ENCODE data around the gene ZNF561.

ZNF561 gene

DNA sequence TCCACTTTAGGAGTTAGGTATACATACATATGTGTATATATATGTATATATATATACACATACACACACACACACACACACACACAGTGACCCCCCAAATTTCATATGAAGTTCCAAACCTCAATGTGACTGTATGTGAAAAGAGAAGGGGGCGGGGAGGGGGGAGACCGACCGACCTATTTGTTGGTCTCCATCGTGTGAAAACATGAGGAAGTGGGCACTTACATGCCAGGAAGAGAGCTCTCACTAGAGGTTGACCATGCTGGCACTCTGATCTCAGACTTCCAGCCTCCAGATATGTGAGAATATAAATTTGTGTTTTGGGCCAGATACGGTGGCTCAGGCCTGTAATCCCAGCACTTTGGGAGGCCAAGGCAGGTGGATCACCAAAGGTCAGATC lies 29.3 kb upstream of the ZNF561 start:
- H3K9me3 ChIP-seq (ENCODE audit: control insufficient read depth, low read length): no peaks in the 10 kb centered on the region
- H3K9ac ChIP-seq: no peak overlapping the region
- H2AFZ ChIP-seq: no peak overlapping the region
- no peaks in the 10 kb centered on the region for H3K4me1 ChIP-seq
- TF ChIP-seq, protein P1, sequence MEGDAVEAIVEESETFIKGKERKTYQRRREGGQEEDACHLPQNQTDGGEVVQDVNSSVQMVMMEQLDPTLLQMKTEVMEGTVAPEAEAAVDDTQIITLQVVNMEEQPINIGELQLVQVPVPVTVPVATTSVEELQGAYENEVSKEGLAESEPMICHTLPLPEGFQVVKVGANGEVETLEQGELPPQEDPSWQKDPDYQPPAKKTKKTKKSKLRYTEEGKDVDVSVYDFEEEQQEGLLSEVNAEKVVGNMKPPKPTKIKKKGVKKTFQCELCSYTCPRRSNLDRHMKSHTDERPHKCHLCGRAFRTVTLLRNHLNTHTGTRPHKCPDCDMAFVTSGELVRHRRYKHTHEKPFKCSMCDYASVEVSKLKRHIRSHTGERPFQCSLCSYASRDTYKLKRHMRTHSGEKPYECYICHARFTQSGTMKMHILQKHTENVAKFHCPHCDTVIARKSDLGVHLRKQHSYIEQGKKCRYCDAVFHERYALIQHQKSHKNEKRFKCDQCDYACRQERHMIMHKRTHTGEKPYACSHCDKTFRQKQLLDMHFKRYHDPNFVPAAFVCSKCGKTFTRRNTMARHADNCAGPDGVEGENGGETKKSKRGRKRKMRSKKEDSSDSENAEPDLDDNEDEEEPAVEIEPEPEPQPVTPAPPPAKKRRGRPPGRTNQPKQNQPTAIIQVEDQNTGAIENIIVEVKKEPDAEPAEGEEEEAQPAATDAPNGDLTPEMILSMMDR (IDR thresholded peaks at IDR 0.05): no peak
- no peak overlapping the region for H3K4me3 ChIP-seq (ENCODE audit: low read depth, low read length)
- peaks cover 2% of the 10 kb centered on the region for H3K79me2 ChIP-seq
- no peak overlapping the region for H3K4me2 ChIP-seq (ENCODE audit: low read length)
- no peaks in the 10 kb centered on the region for H3K36me3 ChIP-seq (ENCODE audit: control insufficient read depth, insufficient read depth, low read length)
- H3K27me3 ChIP-seq (ENCODE audit: control insufficient read depth, insufficient read depth, low read length): no peaks in the 10 kb centered on the region
- no peak overlapping the region for H3K27ac ChIP-seq

GRCh38 chr19:9645472-9645871 lies 24.4 kb upstream of the ZNF561 start:
- no peak overlapping the region for H3K4me2 ChIP-seq (ENCODE audit: low read length)
- H3K9me3 ChIP-seq (ENCODE audit: control insufficient read depth, low read length): no peaks in the 10 kb centered on the region
- no peaks in the 10 kb centered on the region for H3K36me3 ChIP-seq (ENCODE audit: control insufficient read depth, insufficient read depth, low read length)
- TF ChIP-seq, protein P1 (IDR thresholded peaks at IDR 0.05): no peak
- no peak overlapping the region for H3K27ac ChIP-seq
- no peaks in the 10 kb centered on the region for H3K4me1 ChIP-seq
- H3K79me2 ChIP-seq: no peaks in the 10 kb centered on the region
- no peak overlapping the region for H3K9ac ChIP-seq
- H3K27me3 ChIP-seq (ENCODE audit: control insufficient read depth, insufficient read depth, low read length): no peaks in the 10 kb centered on the region
- H3K4me3 ChIP-seq (ENCODE audit: low read depth, low read length): no peak overlapping the region
- no peak overlapping the region for H2AFZ ChIP-seq

GRCh38 chr19:9644472-9644871 lies 23.4 kb upstream of the ZNF561 start:
- H3K27me3 ChIP-seq (ENCODE audit: control insufficient read depth, insufficient read depth, low read length): no peaks in the 10 kb centered on the region
- H3K9me3 ChIP-seq (ENCODE audit: control insufficient read depth, low read length): no peaks in the 10 kb centered on the region
- no peaks in the 10 kb centered on the region for H3K4me1 ChIP-seq
- no peak overlapping the region for H3K4me3 ChIP-seq (ENCODE audit: low read depth, low read length)
- H3K4me2 ChIP-seq (ENCODE audit: low read length): no peak overlapping the region
- no peaks in the 10 kb centered on the region for H3K79me2 ChIP-seq
- no peak overlapping the region for H2AFZ ChIP-seq
- TF ChIP-seq, protein P1 (IDR thresholded peaks at IDR 0.05): no peak
- no peak overlapping the region for H3K27ac ChIP-seq
- H3K36me3 ChIP-seq (ENCODE audit: control insufficient read depth, insufficient read depth, low read length): no peaks in the 10 kb centered on the region
- no peak overlapping the region for H3K9ac ChIP-seq

- Histone ChIP-seq H3K9ac (no peak overlapping the region), H3K4me1 (no peaks in the 10 kb centered on the region), H3K27me3 (ENCODE audit: control insufficient read depth, insufficient read depth, low read length) (no peaks in the 10 kb centered on the region), H3K4me3 (ENCODE audit: low read depth, low read length) (no peak overlapping the region), H3K27ac (no peak overlapping the region), H2AFZ (no peak overlapping the region), H3K4me2 (ENCODE audit: low read length) (no peak overlapping the region), H3K79me2 (peaks cover 8% of the 10 kb centered on the region), H3K9me3 (ENCODE audit: control insufficient read depth, low read length) (no peaks in the 10 kb centered on the region), H3K36me3 (ENCODE audit: control insufficient read depth, insufficient read depth, low read length) (no peaks in the 10 kb centered on the region)
- TF ChIP-seq, protein P1 (IDR thresholded peaks at IDR 0.05): no peak
These were observed 20.8 kb upstream of the ZNF561 start for GRCh38 chr19:9641810-9642209.

DNA sequence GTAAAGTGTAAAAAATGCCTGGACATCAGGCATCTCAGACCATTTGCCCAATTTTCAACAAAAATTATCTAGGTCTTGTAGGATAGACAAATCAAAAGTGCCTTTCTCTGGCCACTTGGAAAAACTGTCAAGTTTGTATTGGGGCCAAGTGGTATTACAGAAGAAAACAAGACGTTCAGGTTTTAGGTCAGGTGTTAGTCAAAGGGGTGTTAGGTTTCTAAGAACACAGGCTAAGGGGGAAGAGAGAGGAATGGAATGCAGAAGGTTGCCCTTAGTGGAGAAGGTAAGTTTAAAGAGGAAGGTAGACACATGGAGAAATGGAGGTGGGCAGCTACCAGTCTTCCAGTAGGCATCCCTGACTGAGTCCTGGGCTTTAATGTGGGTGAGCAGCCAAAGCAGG lies 19.9 kb upstream of the ZNF561 start:
- TF ChIP-seq, protein P1 (IDR thresholded peaks at IDR 0.05): no peak
- Histone ChIP-seq H3K27ac (no peak overlapping the region), H3K79me2 (peaks cover 8% of the 10 kb centered on the region), H3K9me3 (ENCODE audit: control insufficient read depth, low read length) (no peaks in the 10 kb centered on the region), H3K4me3 (ENCODE audit: low read depth, low read length) (no peak overlapping the region), H3K27me3 (ENCODE audit: control insufficient read depth, insufficient read depth, low read length) (no peaks in the 10 kb centered on the region), H2AFZ (no peak overlapping the region), H3K4me2 (ENCODE audit: low read length) (no peak overlapping the region), H3K36me3 (ENCODE audit: control insufficient read depth, insufficient read depth, low read length) (no peaks in the 10 kb centered on the region), H3K4me1 (no peaks in the 10 kb centered on the region), H3K9ac (no peak overlapping the region)

All from parathyroid adenoma (tissue), 2 donors.